Ovary (tissue), 9 donors: ENCODE data around the gene PTCH2. TPM values are rescaled to one million over a fixed set of nuclear protein-coding genes. Genes with fewer than 3 reads are reported as not detected.
A peak's percentile ranks its signal among the peaks of the same experiment; 100 is the strongest.

Experiments
- DNase-seq, 5 donors: peaks; one replicate each; pipeline ENCODE4 v3.0.0-alpha.2; 2019 to 2020
- H3K27ac ChIP-seq, 2 donors: fragments of 200-600 bp; one replicate each; pipeline versions ENCODE4 v1.5.1 to v1.8.0; 2019 to 2022
- H3K27me3 ChIP-seq: fragments of 200-600 bp; one replicate; pipeline ENCODE4 v1.8.0; 2022
- H3K36me3 ChIP-seq: fragments of 200-600 bp; sonication (generic); one replicate; pipeline ENCODE4 v1.5.1; 2019
- H3K4me1 ChIP-seq: one replicate; pipeline ENCODE4 v1.8.1; 2013; ENCODE audit warnings: mild to moderate bottlenecking, moderate library complexity; ENCODE audit not compliant: insufficient read depth
- H3K4me3 ChIP-seq: fragments of 200-600 bp; sonication (generic); one replicate; pipeline ENCODE4 v1.5.1; 2017
- H3K9me3 ChIP-seq, 2 donors: fragments of 200-600 bp in 1 of 2; sonication (generic) in 1 of 2; one replicate each; pipeline versions ENCODE4 v1.5.1 to v1.8.1; 2013 to 2019; ENCODE audit warnings: mild to moderate bottlenecking in 1 of 2, moderate library complexity in 1 of 2
- CTCF ChIP-seq, 3 donors: fragments of 450-650 bp in 2 of 3; fragments of 200-600 bp in 1 of 3; IDR thresholded peaks; one replicate each; pipeline versions ENCODE4 v1.5.1 to v1.8.0; 2016 to 2022; ENCODE audit warnings: antibody characterized with exemption in 3 of 3, mild to moderate bottlenecking in 1 of 3
- EP300 ChIP-seq: sonication (generic); formaldehyde crosslinking; IDR thresholded peaks from one replicate; pipeline ENCODE4 v1.6.1; 2017; ENCODE audit warnings: antibody characterized with exemption
- POLR2A ChIP-seq: fragments of 450-650 bp; IDR thresholded peaks from one replicate; pipeline ENCODE4 v1.6.1; 2017; ENCODE audit warnings: antibody characterized with exemption, mild to moderate bottlenecking, moderate library complexity
- WGBS, 3 donors: extraction: QIAGEN DNeasy Blood & Tissue Kit in 1 of 3; methylation state at CpG; one replicate each; pipeline versions ENCODE4 v1.1.5 to v1.1.7; 2013 to 2017; 5-methylcytosine and 5-hydroxymethylcytosine counted together
- intact Hi-C, 4 donors: fragments of 100-400 bp; cut with DNase I; formaldehyde crosslinking; loops; one replicate each; pipeline versions ENCODE4 v1.11.0 to v1.15.1; 2022 to 2023
- polyA plus RNA-seq, 2 donors: library from polyadenylated mRNA; stranded (reverse); fragments of 200-250 nt in 1 of 2; fragments of 350-450 nt in 1 of 2; fragmentation: Illumina TruSeq in 1 of 2; extraction: RNeasy Lipid Tissue Mini Kit (QIAGEN cat#74804) in 1 of 2; gene quantifications; one replicate each; pipeline ENCODE4 v1.2.3, GENCODE V29; 2013 to 2014
- total RNA-seq, 7 donors: library from RNA; depleted of rRNA in 2 of 7; stranded (reverse); fragments of >200 nt in 2 of 7; fragmentation: NEBNext Ultra II Directional in 3 of 7; extraction: Animal tissue kit (Norgen Biotek cat#: 25700) in 3 of 7; gene quantifications; one replicate each; pipeline versions ENCODE4 v1.1.0 to v1.2.4, GENCODE V29; 2016 to 2023
- donor health status: DM: no; HTN: no; CAD: no; lungs with moderate emphysema.
- donor health status: DM: no; HTN: no; CAD: no.
- donor health status: Bipolar disorder and iron deficiency.
- donor health status: DM: yes; HTN: yes; CAD: no.
- donor health status: DM: no; HTN: no; CAD: no.
- donor health status: DM: yes; HTN: yes; CAD: no.

PTCH2 gene
- total and polyA plus RNA-seq, 9 donors, result 1.8 to 21.2 (median 10.7) TPM

DNA sequence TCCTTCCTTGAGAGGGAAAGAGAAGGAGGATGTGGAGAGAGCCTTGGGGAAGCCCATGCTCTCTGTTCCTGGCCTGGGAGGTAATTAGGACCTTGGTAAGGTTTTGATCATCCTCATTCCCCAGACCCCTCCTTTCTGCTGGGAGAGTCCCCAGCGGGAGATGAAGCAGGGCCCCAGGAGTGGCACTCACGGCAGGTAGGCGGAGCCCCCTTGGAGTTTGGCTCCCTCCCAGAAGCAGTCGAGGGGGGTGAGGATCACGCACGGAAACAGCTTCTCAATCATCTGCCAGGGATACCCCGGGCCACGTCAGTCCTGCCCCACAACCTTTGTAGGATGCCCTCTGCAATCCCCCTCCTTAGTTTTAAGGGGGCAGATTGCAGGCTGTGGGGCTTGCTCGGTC, 11.5 kb downstream of the PTCH2 start:
- TF ChIP-seq POLR2A (no peak), CTCF (IDR thresholded peaks at IDR 0.05) (no peak), EP300 (no peak)
- H3K27ac ChIP-seq, result no peak overlapping the region
- 56 to 64% (median 60%) methylated on average over 9 of the region's 9 CpGs for WGBS, 3 donors

DNA sequence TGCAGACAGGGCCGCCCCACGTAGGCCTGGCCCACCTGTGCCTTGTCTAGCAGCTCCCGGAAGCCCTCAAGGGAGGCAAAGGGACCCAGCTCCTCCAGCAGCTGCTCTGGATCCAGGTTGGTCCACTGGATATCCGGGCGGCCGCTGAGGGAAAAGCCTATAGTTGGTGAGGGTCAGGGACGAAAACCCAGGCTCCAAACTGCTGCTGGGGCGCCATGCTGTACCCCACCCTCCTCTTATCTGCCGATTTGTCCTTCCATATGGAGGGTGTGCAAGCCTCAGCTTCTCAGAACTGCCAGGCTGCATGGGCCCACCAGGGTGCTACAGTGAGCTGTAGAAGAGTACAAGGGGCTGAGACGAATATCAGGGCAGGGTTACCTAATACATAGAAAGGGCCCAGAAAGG, 12.2 kb downstream of the PTCH2 start:
- intact Hi-C loops, result loop anchor here in 2 of 4 donors (5.0 to 10.0 kb wide), 2 partner anchors 46 to 181 kb away; partner anchors contain the start of genes BEST4 (in 1 of the 2), HECTD3 (in 1 of the 2) and UROD (in 1 of the 2)
- DNase-seq, result peak in 1 of 5 donors; percentile 14
- Histone ChIP-seq H3K4me3 (no peak overlapping the region), H3K36me3 (no peaks in the 10 kb centered on the region), H3K27me3 (no peaks in the 10 kb centered on the region), H3K4me1 (no peaks in the 10 kb centered on the region), H3K27ac (no peak overlapping the region), H3K9me3 (no peaks in the 10 kb centered on the region)
- 77 to 83% (median 82%) methylated on average over 10 of the region's 10 CpGs for WGBS, 3 donors
- TF ChIP-seq POLR2A (no peak), EP300 (no peak)

More for the DNA sequence above, 11.5 kb downstream of the PTCH2 start:
- DNase-seq, result peak in 1 of 5 donors; percentile 17
- no peaks in the 10 kb centered on the region for H3K36me3 ChIP-seq
- H3K4me1 ChIP-seq, result no peaks in the 10 kb centered on the region
- H3K4me3 ChIP-seq, result no peak overlapping the region
- H3K9me3 ChIP-seq, result no peaks in the 10 kb centered on the region
- intact Hi-C loops, result loop anchor here in 2 of 4 donors (5.0 to 10.0 kb wide), 2 partner anchors 47 to 181 kb away; partner anchors contain the start of genes BEST4 (in 1 of the 2), HECTD3 (in 1 of the 2) and UROD (in 1 of the 2)
- H3K27me3 ChIP-seq, result no peaks in the 10 kb centered on the region

GRCh38 chr1:44829506-44830384, 13.3 kb downstream of the PTCH2 start:
- Histone ChIP-seq H3K4me1 (no peaks in the 10 kb centered on the region), H3K27me3 (no peaks in the 10 kb centered on the region), H3K27ac (no peak overlapping the region), H3K4me3 (no peak overlapping the region), H3K36me3 (no peaks in the 10 kb centered on the region), H3K9me3 (no peaks in the 10 kb centered on the region)
- peak in 1 of 5 donors; percentile 19 for DNase-seq
- intact Hi-C loops, result loop anchor here in 2 of 4 donors (5.0 to 10.0 kb wide), 2 partner anchors 45 to 183 kb away; partner anchors contain the start of genes BEST4 (in 1 of the 2), HECTD3 (in 1 of the 2) and UROD (in 1 of the 2)
- WGBS, 3 donors, result 71 to 80% (median 74%) methylated on average over 9 to 12 of the region's 12 CpGs
- TF ChIP-seq CTCF (IDR thresholded peaks at IDR 0.05), result no peak
- TF ChIP-seq EP300, result no peak
- TF ChIP-seq POLR2A, result no peak

DNA sequence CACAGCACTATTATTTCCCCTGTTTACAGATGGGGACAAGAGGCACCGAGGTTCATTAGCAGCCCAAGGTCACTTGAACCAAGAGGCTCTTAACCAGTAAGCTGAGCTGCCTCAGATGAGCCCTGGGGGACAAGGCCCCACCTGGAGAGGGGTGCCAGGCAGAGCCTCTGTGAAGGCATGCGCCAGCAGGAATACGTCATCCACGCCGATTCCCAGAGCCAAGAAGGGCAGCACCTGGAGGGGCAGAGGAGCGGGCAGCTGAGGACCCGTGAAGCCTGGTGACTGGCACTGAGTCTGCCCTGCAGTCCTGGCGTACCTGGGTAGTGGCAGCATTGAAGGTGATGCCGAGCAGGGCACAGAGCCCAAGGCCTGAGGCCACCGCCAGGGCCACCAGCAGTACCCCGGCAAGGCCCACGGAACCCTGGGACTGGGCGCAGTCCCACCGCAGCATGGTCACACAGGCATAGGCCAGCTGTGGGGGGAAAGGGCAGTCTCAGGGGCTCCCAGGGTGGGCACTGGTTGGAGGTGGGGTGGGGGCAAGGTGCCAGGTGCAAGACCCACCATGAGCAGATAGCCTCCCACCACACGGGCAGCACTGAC, 14.1 kb downstream of the PTCH2 start:
- Histone ChIP-seq H3K9me3 (no peaks in the 10 kb centered on the region), H3K4me3 (no peak overlapping the region), H3K36me3 (no peaks in the 10 kb centered on the region), H3K4me1 (no peaks in the 10 kb centered on the region), H3K27ac (no peak overlapping the region), H3K27me3 (no peaks in the 10 kb centered on the region)
- no peak for TF ChIP-seq CTCF (IDR thresholded peaks at IDR 0.05)
- TF ChIP-seq POLR2A, result no peak
- no peak for TF ChIP-seq EP300
- DNase-seq, result peak in 2 of 5 donors; percentile 29 to 38
- intact Hi-C loops, result no loop called here
- WGBS, 3 donors, result 80 to 89% (median 82%) methylated on average over 9 to 15 of the region's 15 CpGs
